HG03108 (cell line): ENCODE measurements around the gene RBP2.
A peak's percentile ranks its signal among the peaks of the same experiment; 100 is the strongest.
"Not testable (repeated sequence)": the region's sequence is repeated elsewhere in the genome, so short reads cannot be mapped to it uniquely, and the experiment has no call there.

Experiments
- ATAC-seq: cut with Tn5 transposase; IDR thresholded peaks from one replicate; pipeline ENCODE4 v1.9.1; 2021; ENCODE audit warnings: moderate library complexity; ENCODE audit not compliant: unreplicated experiment

RBP2 gene

GRCh38 chr3:139447486-139447885 is 28.8 kb downstream of the RBP2 start:
- ATAC-seq = no peak

GRCh38 chr3:139444446-139444845 is 31.9 kb downstream of the RBP2 start:
- ATAC-seq = no peak

GRCh38 chr3:139443186-139443585 is 33.1 kb downstream of the RBP2 start:
- ATAC-seq = no peak

DNA sequence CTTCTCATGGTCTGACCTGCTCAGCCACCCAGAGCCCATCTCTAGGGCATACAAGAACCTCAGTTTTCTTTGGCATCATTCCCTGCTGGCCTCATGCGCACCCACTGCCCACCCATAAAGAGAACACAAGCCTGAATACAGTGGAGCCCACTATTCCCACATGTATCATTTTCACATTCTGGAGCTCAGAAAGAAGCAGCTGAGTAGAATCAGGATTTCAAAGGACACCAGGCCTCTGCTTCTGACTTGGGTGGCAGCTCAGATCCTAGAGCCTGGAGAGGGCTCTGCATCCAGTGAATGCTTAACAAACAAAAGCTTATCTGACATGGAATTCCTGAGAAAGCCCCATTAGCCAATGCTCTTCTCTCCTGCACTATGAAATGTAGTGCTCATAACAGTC is 34.7 kb downstream of the RBP2 start:
- no peak for ATAC-seq

GRCh38 chr3:139440639-139441556 is 35.4 kb downstream of the RBP2 start:
- no peak for ATAC-seq

DNA sequence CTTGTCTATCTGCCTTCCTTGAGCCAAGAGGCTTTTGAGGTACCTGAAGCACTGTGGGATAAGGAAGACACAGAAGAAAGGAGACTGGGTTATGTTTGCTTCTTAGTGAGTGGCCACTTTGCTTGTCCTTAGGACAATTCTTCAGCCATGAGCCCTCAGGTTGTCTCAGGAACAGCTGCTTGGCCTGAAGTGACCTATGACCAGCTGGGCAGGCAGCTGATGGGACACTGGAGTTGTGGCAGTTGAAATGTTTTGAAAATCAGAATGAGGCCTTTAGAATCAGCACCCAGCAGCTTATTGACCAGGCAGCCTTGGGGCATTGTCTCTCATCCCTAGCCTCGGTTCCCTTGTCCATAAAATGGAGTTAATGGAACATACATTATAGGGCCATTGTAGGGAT is 37.0 kb downstream of the RBP2 start:
- no peak for ATAC-seq

DNA sequence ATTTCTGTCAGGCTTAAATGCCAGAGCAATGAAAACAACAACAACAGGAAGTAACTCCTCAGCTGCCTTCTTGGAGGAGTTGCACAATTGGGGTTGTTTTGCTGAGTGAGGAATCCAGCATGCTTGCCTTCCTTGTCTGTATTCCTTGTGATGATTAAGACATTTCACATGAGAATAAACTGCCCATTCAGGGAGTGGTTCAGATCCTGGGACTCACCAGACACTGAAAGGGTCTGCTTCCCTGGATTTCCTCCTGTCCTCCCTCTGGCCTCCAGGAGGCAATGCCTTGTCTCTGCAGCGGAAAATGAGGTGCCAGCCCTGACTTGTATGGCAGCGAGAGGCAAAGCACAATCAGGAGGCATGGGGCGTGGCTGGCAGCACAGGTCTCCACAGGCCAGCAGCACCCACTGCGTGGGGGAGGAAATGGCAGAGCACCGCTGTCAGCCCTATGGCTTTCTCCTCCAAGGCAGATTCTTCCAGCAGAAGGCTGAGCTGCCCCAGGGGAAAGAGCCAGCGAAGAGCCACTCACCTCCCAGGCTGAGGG is 41.5 kb downstream of the RBP2 start:
- ATAC-seq = no peak

GRCh38 chr3:139434228-139434627 is 42.1 kb downstream of the RBP2 start:
- ATAC-seq = no peak

- ATAC-seq = no peak
These were observed 43.2 kb downstream of the RBP2 start for GRCh38 chr3:139433089-139433488.

GRCh38 chr3:139430493-139430892 is 45.8 kb downstream of the RBP2 start:
- no peak for ATAC-seq

GRCh38 chr3:139427283-139428060 is 48.8 kb downstream of the RBP2 start:
- ATAC-seq = peak; percentile 67

GRCh38 chr3:139425745-139426400 is 50.4 kb downstream of the RBP2 start:
- ATAC-seq = no peak

DNA sequence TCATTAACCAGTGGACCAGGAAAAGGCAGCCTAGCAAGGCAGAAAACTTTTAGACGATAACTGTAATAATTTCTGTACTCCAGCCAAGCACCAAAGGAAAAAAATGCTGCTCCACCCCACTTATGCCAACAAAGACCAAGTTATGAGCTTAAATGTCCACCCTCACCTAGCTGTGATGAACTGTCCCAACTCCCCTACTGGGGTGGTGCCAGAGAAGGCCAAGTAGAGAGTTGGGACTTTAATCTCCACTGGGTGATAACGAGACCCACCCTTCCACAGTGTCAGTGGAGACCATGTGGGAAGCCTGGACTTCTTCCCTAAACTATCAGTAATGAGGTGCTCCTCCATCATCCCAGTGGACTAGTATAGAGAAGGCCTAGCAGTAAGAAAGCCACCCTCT is 53.1 kb downstream of the RBP2 start:
- ATAC-seq = no peak

DNA sequence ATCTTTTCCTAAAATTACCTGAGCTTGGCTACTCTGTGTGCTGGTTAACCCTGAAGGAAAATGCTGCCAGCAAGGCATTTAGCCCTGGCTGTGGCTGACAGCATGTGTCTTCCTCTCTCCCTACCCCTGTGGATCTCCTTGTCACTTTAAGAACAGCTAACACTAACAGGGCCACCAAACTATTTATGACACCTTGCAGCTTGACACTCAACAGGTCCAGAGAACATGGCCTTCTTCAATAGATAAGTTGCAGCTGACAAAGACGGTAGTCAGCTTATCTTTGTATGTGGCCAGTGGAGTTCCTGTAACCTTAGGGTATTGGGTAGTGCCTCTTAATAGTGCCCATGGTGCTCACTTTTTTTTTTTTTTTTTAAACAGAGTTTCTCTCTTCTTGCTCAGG is 54.9 kb downstream of the RBP2 start:
- ATAC-seq = no peak

GRCh38 chr3:139421040-139421439 is 55.3 kb downstream of the RBP2 start:
- no peak for ATAC-seq

GRCh38 chr3:139418144-139418543 is 58.2 kb downstream of the RBP2 start:
- no peak for ATAC-seq

DNA sequence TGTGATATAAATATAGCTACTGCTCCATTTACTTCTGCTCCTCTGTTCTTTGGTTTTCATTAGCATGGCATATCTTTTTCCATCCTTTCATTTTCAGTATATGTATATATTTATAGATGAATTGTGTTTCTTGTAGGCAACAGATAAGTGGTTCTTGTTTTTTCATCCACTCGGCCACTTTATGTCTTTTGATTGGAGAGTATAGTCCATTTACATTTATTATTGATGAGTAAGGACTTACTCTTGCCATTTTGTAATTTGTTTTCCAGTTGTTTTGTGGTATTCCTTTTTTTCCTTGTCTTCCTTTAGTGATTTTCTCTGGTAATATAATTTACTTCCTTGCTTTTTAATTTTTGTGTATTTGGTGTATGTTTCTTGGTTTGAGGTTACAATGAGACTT is 60.0 kb downstream of the RBP2 start:
- ATAC-seq = no peak

DNA sequence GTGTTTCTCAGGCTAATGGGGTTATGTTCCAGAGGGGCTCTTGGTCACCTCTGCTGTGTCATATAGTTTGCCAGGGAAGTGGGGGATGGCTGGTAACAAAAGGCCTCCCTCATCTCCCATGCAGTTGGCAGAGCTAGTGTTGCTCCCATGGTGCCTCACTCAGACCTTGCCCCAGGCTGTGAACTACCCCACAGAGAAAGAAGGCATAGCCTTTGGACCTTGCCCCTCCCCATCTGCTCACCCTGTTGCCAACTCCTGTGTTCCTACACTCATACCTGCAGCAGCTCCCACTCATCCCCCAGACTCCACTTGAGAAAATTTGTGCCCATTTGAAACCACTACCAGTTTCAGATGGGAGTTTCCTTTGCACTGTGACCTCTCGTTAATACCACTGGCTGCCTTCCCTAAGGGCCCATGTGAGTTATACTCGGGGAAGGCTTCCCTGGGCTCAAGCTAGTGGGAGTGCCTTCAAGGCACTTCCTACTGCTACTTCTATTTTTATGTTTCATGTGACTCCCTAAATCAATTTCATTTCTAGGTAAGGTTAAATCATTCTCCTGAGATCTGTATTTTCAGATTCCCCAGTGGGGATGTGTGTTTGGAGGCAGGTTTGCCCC is 61.6 kb downstream of the RBP2 start:
- ATAC-seq = no peak

DNA sequence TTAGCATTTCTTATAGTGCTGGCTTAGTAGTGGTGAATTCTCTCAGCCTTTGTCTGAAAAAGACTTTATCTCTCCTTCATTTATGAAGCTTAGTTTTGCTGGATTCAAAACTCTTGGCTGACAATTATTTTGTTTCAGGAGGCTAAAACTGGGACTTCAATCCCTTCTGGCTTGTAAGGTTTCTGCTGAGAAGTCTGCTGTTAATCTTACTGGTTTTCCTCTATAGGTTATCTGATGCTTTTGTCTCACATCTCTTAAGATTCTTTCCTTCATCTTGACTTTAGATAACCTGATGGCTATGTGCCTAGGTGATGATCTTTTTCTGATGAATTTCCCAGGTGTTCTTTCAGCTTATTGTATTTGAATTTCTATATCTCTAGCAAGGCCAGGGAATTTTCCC is 63.4 kb downstream of the RBP2 start:
- ATAC-seq = not testable (repeated sequence)
